Upper lobe of left lung (tissue), 4 donors: Measurements from ENCODE around the gene POSTN.

Experiments
- CTCF ChIP-seq, 6 experiments: fragments of 450-650 bp in 4 of 6; fragments of 200-600 bp in 2 of 6; sonication (generic) in 2 of 6; IDR thresholded peaks; one replicate each; pipeline ENCODE4 v1.5.1; 2016 to 2019; ENCODE audit warnings: antibody characterized with exemption in 6 of 6
- EP300 ChIP-seq, 4 donors: sonication (generic); formaldehyde crosslinking; IDR thresholded peaks; one replicate each; pipeline ENCODE4 v1.5.1; 2017; ENCODE audit warnings: antibody characterized with exemption in 4 of 4, control low read depth in 2 of 4
- POLR2A ChIP-seq, 4 donors: fragments of 450-650 bp; IDR thresholded peaks; one replicate each; pipeline ENCODE4 v1.5.1; 2016 to 2017; ENCODE audit warnings: antibody characterized with exemption in 4 of 4, mild to moderate bottlenecking in 2 of 4
- POLR2AphosphoS5 ChIP-seq, 2 donors: sonication (generic); formaldehyde crosslinking; IDR thresholded peaks; one replicate each; pipeline ENCODE4 v1.5.1; 2017; ENCODE audit warnings: antibody characterized with exemption in 2 of 2

GRCh38 chr13:37599519-37599918, 951 bp upstream of the POSTN start:
- TF ChIP-seq CTCF (IDR thresholded peaks at IDR 0.05) (no peak), POLR2A (IDR thresholded peaks at IDR 0.05) (no peak), EP300 (IDR thresholded peaks at IDR 0.05) (no peak), POLR2AphosphoS5 (IDR thresholded peaks at IDR 0.05) (no peak)
